HepG2 (cell line): ENCODE data around the gene POFUT2.

Experiments used
- XRCC5 ChIP-seq: fragments of 200-400 bp; formaldehyde crosslinking; optimal IDR thresholded peaks from 2 replicates; pipeline ENCODE3; 2017; ENCODE audit warnings: mild to moderate bottlenecking, low read length
- TF ChIP-seq, protein P1 (sequence below): sonication (generic); formaldehyde crosslinking; conservative IDR thresholded peaks from 2 replicates; pipeline ENCODE4 v1.4.0; 2020; ENCODE audit warnings: missing genetic modification reagents
- TF ChIP-seq, protein P2 (sequence below): sonication (generic); formaldehyde crosslinking; IDR thresholded peaks from 2 replicates; pipeline ENCODE4 v1.5.0; 2020; ENCODE audit warnings: mild to moderate bottlenecking, missing genetic modification reagents, moderate library complexity

DNA sequence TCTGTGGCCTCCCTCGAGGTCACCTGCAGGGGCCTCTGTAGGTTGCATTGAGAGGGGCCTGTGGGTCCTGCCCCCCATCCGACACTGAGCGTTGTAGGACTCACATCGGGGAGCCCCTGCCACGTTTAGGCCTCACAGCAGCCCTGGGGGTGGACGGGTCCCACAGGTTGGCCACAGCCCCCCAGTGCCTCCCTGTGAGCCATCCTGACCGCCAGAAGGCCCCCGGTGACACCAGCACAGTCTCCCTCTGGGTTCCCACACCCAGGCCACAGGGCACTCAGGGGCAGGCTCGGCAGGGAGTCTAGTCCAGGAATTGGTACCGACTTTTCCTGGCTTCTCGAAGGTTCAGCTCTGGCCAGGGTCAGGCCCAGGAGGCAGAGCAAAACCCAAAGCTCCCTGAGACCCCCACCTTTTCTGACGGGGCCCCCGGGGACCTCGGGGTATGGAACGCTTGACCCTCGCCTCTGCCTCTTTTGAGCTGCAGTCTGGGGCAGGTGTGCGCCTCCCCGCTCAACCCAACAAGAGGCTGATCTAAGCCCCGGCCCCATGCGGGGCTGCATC is 13.9 kb upstream of the POFUT2 start:
- TF ChIP-seq, protein P1, sequence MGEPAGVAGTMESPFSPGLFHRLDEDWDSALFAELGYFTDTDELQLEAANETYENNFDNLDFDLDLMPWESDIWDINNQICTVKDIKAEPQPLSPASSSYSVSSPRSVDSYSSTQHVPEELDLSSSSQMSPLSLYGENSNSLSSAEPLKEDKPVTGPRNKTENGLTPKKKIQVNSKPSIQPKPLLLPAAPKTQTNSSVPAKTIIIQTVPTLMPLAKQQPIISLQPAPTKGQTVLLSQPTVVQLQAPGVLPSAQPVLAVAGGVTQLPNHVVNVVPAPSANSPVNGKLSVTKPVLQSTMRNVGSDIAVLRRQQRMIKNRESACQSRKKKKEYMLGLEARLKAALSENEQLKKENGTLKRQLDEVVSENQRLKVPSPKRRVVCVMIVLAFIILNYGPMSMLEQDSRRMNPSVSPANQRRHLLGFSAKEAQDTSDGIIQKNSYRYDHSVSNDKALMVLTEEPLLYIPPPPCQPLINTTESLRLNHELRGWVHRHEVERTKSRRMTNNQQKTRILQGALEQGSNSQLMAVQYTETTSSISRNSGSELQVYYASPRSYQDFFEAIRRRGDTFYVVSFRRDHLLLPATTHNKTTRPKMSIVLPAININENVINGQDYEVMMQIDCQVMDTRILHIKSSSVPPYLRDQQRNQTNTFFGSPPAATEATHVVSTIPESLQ (CRISPR knock-in tag): no peak
- TF ChIP-seq, protein P2, sequence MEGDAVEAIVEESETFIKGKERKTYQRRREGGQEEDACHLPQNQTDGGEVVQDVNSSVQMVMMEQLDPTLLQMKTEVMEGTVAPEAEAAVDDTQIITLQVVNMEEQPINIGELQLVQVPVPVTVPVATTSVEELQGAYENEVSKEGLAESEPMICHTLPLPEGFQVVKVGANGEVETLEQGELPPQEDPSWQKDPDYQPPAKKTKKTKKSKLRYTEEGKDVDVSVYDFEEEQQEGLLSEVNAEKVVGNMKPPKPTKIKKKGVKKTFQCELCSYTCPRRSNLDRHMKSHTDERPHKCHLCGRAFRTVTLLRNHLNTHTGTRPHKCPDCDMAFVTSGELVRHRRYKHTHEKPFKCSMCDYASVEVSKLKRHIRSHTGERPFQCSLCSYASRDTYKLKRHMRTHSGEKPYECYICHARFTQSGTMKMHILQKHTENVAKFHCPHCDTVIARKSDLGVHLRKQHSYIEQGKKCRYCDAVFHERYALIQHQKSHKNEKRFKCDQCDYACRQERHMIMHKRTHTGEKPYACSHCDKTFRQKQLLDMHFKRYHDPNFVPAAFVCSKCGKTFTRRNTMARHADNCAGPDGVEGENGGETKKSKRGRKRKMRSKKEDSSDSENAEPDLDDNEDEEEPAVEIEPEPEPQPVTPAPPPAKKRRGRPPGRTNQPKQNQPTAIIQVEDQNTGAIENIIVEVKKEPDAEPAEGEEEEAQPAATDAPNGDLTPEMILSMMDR (CRISPR knock-in tag): no peak
- TF ChIP-seq XRCC5: no peak
